Measurements from ENCODE around the gene COL24A1.
A peak's percentile ranks its signal among the peaks of the same experiment; 100 is the strongest.
"Not testable (repeated sequence)": the region's sequence is repeated elsewhere in the genome, so short reads cannot be mapped to it uniquely, and the experiment has no call there.

The COL24A1 gene

DNA sequence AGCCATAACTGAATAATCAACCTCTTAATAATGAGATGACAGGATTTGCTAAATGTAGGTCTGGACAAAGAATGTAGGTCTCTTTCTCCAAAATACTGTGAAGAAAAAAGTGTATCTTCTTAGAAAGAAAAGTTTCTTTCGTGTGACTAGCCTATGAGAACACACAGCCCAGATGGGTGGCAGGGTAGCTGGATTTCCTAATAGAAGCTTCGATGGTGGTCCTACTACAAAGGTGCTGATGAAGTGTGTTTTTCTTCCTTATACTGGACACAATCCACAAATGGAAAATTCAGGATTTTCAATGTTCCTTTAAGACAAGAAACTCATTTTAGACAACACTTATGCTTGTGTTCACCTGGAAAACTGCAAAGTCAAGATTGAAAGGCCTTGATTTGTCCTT is 358.2 kb downstream of the COL24A1 start:
- no peak for DNase-seq

DNA sequence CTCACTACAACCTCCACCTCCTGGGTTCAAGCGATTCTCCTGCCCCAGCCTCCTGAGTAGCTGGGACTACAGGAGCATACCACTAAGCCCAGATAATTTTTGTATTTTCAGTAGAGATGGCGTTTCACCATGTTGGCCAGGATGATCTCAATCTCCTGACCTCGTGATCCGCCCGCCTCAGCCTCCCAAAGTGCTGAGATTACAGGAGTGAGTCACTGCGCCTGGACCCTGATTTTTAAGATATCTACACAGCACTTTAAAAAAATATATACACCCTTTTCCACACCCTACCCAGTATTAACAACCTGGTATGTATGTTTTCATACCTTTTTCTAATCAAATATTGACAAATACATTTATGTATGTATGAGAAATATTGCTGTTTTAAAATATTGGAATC is 379.6 kb downstream of the COL24A1 start:
- DNase-seq = not testable (repeated sequence)

DNA sequence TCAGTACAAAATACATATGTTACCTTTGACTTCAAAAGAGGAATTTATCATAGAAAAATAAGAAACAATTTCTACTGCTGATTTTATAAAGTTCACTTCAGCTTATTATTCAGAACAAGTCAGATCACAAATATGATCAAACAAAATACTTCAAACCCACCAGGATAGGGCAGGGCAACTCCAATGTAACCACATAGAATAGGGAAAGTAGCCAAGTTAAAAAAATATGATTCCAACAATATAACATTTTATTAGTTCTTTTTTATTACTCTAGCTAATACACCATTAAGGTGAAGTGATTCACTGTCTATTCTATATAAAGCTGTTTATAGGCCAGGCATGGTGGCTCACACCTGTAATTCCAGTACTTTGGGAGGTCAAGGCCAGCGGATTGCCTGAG is 393.8 kb downstream of the COL24A1 start:
- no peak for DNase-seq

DNA sequence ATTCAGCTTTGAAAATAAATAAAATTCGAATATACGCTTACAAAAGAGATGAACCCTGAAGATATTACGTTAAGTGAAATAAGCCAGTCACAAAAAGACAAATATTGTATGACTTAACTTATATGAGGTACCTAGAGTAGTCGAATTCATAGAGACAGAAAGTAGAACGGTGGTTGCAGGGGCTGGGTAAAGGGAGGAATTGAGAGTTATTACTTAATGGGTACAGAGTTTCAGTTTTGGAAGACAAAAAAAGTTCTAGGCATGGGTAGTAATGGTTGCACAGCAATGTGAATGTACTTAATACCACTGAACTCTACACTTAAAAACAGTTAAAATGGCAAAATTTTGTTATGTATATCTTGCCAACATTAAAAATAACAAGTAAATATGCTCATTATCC is 399.7 kb downstream of the COL24A1 start:
- no peak for DNase-seq

DNA sequence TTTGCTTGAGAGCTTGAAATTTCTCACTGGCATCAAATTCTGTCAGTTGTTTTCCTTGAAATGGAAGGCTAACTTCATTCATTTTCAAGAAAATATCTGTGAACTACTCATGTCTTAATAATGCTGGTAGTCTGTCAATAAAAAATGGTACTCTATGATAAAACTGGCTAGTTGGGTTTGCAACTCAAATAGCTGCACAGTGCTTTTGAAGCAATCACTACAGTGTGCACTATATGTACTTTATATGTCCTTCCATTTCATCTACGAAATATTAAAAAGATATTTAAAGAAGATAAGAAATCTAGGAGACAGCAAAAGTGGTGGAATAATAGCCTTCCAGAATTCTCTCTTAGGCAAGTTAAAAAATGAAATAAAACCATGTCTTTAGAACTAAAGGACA is 408.5 kb downstream of the COL24A1 start:
- no peak for DNase-seq

DNA sequence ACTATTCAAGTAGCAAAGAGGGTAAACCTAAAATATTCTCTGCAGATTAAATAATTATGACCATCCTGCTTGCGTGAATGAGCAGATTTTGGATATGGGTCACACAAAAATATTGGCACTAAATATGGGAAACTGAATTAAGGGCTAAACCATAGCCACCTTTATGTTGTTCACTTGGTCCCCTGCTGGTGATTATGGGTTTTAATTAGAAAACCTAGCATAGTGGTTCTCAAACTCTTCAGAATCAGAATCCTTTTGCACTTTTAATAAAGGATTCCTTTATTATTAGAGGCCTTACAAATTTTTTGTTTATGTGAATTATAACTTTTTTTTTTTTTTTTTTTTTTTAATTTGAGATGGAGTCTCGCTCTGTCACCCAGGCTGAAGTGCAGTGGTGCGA is 409.8 kb downstream of the COL24A1 start:
- DNase-seq = no peak

DNA sequence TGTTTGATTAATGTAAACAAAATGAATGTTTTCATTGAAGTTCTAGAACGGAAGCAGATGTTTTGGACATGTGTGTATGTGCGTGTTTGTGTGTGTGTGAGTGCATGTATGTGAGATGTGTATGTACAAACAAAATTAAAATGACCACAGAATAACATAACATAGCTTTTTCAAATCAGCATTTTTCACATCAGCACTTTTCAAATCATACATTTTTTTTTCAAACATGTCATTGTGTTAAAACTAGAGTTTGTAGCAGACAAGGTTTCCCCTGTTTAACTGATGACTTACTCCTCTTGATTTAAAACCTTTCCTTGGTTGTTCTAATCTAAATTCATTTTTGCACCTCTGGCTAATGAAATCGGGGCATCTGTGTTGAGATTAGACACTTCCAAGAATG is 412.8 kb downstream of the COL24A1 start:
- no peak for DNase-seq

DNA sequence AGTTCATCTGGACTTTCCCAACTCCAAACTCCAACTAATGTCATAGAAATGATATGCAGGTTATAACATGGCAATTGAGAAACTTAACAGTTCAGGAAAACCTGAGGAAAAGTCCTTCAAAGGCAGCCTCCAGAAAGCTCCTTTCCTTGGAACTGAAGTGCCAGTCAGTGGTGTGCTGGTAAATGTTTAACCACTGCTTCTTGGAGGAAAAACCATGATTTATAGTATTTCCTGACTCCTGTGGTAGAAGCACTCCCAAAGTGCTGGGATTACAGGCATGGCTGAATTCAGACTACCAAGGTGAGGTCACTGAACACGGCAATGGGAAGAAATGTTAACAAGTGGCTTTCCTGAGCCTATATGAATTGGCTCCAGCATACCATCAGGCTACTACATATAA is 421.6 kb downstream of the COL24A1 start:
- DNase-seq = no peak

DNA sequence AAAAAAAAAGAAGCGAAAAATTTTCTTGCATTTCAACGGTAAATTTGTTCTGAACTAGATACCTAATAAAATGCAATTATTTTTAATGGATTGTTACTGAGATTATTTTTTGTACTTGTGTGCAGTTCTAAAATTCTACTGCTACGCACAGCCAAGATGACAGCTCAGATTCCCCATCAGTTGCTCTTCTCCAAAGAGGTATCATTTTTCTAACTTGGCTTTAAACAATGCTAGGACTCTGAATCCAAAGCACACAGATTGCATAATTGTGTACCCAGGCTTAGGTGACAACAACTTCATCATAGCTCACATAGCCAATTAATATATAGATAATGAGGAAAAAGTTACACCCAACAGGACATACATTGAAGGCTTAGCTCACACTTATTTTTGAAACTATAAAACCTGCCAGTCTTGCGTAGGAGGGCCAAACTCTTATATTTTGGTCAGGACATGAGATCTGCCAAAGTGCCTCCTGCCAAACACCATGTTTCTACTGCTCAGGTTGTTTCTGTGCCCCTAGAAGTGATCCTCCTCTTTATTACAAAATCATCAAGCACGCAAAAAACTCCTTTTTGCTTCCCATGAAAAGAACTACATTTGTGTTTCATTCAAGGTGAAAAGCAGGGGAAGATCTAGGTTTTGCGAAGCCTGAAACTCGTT is 437.8 kb downstream of the COL24A1 start:
- no peak for DNase-seq

DNA sequence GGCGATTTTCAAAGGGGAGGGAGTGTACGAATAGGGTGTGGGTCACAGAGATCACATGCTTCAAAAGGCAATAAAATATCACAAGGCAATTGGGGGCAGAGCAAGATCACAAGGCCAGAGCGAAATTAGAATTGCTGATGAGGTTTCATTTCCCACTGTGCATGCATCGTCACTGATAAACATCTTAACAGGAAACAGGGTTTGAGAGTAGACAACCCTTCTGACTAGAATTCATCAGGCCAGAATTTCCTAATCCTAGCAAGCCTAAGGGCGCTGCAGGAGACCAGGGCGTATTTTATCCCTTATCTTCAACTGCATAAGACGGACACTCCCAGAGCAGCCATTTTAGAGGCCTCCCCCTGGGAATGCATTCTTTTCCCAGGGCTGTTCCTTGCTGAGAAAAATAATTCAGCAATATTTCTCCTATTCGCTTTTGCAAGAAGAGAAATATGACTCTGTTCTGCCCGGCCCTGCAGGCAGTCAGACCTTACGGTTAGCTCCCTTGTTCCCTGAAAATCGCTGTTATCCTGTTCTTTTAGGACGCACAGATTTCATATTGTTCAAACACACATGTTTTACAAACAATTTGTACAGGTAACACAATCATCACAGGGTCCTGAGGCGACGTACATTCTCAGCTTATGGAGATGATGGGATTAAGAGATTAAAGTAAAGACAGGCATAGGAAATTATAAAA is 442.0 kb downstream of the COL24A1 start:
- not testable (repeated sequence) for DNase-seq

DNA sequence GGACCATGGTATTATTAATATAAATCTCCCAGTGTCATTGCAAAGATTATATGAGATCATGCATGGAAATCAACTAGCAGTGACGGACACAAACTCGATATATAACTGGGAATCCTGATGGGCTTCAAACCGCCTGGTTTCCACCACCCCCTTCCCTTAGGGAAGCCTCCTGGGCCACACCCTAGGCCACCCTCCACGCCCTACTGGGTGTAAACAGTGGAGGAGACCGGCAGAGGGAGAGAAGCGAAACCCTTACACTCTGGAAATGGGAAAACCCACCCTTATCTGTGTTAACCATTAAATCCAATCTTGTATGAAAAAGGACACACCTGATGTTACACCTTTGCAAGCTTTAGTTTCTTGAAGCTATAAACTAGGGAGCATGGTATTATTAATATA is 447.7 kb downstream of the COL24A1 start:
- DNase-seq = no peak

DNA sequence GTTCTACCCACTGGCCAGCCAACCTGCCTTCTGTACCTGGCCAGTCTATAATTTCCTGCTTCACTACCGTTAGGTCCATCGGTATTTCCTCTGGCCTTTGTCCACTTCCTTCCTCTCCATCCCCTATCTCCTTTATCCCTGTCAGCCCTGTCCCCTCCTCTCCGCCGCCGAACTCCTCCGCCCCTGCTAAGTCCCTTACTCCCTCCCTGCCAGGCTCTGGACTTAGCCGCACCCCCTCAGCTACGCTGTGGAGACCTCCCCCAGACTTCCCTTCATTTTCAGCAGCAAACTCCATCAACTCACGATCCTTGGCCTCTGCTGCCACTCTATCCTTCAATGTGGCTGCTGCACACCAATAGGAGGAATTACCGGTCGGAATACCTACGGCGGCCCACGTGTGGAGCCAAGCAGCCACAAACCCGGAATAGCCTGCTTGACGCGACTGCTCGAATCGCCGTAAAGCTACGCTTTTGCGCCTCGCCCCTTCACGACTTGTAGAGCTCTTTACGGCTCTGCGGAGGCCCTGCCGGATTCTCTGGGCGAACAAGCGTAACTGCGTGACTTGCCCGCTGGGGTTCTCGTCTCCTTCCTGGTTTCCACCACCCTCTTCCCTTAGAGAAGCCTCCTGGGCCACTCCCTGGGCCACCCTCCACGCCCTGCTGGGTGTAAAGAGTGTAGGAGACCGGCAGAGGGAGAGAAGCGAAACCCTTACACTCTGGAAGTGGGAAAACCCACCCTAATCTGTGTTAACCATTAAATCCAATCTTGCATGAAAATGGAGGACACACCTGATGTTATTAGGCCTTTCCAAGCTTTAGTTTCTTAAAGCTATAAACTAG is 448.4 kb downstream of the COL24A1 start, which contains the start of gene ZNHIT6:
Gene ZNHIT6, minus strand, starts transcription at position 444 of the 839 bp plus-strand sequence. Its CDS starts 149 bp downstream, at position 295.
- DNase-seq = peak; percentile 64

DNA sequence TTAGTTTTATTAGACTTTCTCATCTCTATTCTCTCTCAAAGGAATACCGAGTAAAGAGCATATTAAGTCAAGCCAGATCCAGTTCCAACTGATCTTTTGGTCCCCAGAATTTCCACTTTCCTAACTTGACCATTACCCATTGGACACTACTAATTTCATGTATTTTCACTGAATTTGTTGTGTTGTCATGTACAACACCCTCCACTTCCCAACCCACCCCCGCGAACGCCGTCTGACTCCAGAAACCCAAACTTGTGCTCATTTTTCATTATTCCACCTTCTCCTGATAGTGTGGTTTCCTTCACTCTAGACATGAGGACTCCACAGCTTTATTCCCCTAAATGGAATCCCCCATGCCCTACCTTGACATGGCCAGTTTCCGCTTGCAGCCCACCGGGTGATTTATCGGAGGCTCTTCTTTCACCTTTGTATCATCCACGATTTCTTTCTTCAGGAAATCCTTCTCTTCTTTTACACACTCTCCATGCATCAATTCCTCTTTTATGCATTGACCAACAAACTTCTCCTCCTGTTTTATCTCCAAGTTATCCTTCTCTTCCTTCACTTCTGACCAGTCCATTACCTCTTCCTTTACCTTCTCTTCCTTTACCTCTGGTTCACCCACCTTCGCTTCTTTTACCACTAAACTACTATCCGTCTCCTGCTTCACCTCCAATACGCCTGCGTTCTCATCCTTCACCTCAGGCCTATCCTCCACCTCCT is 449.1 kb downstream of the COL24A1 start:
- DNase-seq = no peak

DNA sequence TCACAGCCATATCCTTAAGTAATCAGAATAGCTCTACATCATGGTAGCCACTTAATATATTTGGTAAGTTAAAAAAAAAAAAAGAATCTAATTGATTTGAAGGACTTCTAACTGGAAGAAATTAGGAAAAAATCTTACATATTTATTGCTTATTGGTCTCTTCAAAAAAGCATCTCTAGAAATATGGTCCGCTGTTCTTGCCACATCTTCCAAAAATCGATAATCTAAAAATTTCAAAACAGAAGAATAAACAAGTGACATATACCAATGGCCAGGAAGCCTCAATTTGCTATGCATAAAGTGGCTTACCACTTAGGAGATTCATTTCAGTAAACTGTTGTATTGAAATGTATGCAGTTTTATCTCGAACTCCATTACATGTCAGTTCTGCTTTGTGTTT is 450.6 kb downstream of the COL24A1 start:
- no peak for DNase-seq

DNA sequence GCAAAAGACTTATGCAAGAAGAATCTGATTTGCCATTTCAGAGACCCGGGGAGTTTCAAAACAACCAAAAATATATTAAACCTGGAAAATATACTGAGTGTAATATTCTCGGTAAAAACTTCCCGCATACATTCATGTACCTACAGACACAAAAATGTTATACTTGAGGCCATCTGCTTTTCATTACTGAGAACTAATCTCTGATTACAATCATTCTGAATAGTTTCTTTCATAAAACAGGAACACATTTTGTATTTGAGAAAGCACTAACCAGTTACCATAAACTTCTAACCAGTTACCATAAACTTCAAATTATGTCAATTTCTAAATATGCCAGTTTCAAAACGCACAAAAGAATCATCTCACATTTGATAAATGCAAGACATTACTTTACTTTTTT is 456.1 kb downstream of the COL24A1 start:
- DNase-seq = no peak

DNA sequence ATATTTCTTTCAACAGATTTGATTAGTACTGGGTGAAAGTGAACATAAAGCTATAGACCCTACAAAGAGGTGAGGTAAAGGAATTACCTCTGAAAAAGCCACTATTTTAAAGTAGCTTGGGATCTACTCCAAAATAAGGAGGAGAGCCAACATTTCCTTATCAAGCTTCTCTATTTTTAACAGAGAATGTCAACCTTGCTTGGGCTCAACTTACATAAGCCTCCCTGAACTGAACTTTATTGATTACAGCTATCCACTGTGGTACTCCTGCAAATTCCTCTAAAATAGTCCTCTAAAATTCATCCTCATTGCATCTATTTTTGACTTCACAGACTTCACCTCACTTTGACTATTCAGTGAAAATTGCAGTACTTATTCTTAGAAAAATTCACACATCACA is 458.7 kb downstream of the COL24A1 start:
- no peak for DNase-seq

DNA sequence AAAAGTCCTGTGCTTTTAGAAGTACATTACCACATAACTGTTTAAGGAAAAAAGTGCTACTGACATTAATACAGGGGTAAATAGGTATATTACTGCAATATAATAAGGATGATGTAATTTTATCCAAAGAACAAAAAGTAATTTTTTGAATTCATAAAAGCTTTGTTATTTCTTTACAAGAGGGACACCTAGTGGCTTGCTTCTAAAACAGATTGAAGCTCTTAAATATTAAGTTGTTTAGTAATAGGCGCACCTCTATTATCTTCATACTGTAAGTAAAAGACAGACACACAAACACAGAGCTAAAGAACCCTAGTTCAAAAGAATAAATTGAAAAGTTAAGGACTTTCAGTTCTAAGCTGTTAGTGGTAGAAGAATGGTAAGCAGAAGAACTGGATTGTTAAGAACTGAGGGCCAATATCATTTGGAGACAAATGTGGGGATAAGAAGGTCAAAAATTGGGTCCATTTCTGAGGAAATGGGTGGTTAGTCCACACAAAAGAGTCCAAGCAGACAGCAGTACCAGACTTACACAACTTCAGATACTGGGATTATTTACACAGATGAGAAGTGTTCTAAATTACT is 463.8 kb downstream of the COL24A1 start:
- no peak for DNase-seq

DNA sequence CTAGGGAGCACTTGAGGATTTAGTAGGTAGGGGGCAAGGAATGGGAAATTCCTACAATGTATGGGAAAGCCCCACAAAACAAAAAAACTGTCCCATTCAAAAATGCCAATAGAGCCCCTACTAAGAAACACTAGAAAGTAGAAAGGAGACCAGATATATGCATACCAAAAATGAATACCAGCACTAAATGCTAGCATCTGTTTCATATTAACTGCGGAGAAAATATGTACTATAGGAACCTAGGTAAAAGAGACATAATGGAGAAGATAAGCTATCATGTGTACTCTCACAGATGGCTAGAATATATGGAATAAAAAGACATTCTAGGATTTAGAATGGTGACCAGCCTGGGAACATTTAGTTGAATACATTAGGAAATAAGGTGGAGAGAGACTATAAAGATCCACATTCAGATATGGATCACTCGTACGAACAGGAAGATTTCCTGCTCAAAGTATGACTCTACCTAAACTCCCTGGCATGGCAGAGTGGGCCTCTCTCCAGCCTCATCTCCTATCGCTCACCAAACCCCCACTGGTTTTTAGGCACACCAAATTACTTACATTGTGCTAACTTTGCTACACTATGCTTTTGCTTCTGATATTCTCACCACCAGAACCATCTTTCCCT is 466.7 kb downstream of the COL24A1 start:
- no peak for DNase-seq

DNA sequence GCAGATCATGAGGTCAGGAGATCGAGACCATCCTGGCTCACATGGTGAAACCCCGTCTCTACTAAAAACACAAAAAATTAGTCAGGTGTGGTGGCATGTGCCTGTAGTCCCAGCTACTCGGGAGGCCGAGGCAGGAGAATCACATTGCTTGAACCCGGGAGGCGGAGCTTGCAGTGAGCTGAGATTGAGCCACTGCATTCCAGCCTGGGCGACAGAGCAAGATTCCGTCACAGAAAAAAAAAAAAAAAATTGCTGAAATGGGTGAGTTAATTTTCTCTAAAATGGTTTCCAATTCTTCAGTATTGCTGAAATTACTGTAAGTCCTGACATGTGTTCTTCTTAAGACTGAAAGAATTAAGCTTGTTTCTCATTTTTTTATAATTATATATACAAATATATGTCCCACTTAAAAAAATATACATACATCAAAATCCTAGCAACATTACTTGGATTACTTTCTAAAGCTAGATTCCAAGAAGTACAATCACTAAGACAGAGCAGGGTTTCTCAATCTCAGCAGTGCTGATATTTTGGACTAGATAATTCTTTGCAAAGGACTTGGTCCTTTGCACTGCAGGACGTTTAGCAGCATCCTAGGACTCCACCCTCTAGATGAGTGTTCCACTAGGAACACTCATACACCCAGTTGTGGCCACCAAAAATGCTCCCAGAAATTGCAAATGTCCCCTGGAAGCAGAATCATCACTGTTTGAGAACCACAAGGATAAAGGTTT is 473.1 kb downstream of the COL24A1 start:
- DNase-seq = no peak

DNA sequence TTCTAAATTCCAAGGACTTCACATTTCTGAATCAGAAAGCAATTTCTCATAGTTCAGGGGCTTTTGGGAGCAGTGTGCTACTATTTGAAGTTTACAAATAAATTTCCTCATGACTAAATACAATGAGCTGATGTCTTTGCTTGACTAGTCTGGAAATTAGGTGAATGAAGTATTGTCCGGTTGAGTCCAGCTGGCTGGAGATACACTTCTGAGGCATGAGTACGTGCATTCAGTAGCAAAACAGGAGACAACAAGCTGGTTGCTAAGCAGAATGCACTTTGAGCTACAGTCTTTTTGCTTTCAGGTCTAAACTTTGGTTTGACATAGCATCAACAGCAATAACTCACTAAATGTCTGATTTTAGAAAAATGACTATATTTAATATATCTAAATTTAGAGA is 475.5 kb downstream of the COL24A1 start:
- no peak for DNase-seq

Measured in NCI-H2081 treated with DMSO at 0.1 percent for 48 hours (cell line).